ENCODE data around the gene ZBTB26.

DNA sequence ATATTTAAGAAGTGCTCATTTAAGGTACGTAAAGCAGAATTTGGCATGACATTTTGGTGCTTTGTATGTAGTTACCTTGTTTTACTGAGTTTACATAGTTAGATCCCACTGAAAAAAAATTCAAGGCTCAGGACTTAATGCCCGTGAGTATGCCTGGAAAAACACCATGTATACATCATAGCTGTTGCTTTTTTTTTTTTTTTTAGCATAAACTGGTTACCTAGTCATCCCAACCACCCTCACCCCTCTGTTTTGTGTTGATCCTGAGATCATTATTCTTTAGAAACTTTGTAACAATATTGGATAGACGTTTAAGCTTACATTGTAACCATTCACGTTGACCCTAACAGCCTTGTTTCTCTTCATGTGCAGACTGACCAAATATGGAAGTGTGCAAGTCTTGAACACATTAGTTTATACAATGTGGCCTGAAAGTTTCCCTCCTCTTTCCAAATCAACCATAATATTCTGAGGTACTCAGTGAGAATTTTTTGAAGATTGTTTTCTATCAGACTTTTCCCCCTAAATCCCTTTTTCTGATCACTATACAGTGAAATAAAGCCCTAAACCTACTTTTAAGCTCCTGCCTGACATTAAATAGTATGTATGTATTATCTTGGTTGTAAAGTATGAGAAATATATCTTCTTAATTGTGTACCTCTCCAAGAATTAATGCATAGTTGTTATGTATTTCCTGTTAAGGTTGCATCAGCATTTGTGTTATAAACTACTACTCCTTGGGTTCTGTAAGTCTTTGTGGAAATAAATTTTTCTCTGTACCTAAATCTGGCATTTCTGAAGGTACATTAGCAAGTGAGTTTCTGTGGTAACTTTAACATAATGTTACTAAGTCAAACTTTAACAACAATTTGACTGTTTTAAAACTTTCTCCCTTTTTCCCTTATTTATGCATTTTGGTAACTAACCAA, 13.9 kb upstream of the ZBTB26 start:
- TF ChIP-seq POLR2A (IDR thresholded peaks at IDR 0.05): no peak
- TF ChIP-seq, protein P1, sequence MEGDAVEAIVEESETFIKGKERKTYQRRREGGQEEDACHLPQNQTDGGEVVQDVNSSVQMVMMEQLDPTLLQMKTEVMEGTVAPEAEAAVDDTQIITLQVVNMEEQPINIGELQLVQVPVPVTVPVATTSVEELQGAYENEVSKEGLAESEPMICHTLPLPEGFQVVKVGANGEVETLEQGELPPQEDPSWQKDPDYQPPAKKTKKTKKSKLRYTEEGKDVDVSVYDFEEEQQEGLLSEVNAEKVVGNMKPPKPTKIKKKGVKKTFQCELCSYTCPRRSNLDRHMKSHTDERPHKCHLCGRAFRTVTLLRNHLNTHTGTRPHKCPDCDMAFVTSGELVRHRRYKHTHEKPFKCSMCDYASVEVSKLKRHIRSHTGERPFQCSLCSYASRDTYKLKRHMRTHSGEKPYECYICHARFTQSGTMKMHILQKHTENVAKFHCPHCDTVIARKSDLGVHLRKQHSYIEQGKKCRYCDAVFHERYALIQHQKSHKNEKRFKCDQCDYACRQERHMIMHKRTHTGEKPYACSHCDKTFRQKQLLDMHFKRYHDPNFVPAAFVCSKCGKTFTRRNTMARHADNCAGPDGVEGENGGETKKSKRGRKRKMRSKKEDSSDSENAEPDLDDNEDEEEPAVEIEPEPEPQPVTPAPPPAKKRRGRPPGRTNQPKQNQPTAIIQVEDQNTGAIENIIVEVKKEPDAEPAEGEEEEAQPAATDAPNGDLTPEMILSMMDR (IDR thresholded peaks at IDR 0.05): no peak

Data from thyroid gland (tissue), 4 donors.